HG03064 (cell line): ENCODE results near the gene PHYKPL.

Source experiments
- ATAC-seq: cut with Tn5 transposase; IDR thresholded peaks from one replicate; pipeline ENCODE4 v1.9.1; 2021; ENCODE audit warnings: low read depth; ENCODE audit not compliant: unreplicated experiment

The PHYKPL gene

DNA sequence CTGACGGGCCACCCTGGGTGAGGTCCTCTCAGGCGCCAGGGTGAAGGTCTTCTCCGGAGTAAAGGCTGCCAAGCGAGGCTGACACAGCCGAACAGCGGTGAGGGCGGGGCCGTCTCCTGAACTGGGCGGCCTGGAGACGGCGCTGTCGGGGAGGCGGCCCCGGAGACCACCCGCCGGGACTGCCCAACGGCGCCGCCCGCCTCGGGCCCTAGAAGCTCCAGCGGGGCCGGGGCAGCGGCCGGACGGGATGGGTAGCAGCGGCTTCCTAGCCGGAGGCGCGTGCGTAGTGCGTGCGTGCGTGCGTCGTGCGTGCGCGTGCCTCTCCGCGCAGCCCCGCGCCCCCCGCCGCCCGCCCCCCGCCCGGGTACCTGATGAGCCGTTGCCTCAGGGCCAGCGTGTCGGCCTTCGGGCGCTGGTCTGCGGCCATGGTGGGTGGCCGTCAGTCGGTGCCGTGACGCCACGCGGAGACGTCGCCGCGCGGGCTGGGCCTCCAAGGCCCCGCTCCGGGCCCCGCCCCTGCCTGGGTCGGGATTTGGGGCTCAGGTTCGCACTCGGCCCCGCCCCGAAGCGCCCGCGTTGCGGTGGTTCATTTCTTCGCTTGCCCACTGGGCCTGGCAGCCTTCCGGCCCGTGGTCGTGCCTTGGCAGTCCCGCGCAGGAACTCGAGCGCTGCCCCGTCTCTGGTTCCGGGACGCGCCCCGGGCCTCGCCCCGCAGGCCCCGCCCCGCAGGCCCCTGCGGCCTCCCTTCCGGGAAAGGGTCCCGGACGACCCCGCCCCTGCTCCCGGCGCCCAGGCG is at the start of gene PHYKPL:
Gene PHYKPL (minus strand): TSS at position 679 of the 796 bp plus-strand sequence. CDS start 252 bp downstream, at position 427.
- peak; percentile 56 for ATAC-seq

DNA sequence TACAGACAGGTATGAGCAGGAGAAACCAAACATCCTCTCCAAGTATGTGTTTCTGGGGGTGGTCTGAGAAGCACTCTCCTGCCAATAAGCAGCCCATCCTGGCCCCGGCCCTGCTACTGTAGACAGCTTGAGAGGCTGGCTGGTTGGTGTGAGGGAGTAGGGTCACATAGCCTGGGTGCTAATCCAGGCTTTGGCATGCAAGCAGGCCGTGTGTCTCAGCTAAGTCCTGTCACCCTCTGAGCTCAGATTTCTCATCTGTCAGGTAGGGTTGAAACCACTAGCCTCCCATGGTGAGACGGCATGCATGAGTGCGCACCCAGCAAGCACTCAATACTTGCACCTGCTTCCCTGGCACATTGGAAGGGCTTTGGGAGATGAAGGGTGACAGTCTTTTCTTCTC is 49.8 kb upstream of the PHYKPL start:
- ATAC-seq = no peak

DNA sequence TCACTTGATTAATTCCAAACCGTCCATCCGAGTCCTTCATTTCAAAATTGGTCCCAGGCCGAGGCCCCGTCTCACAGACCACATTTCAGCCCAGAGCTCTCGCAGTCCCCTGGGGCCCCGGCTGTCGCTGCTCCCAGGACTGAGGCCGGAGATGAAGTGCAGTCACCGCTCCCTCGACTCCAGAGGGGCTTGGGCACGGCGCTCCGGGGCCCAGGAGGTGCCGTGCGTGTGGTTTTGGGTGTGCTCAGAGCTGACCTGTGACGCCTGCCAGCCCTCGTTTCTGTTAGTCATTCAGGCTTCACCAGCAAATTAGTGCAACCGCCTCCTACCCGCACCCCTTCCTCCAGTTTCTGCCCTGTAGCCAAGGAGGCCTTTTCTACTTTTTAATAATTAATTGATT is 48.7 kb upstream of the PHYKPL start:
- ATAC-seq = no peak

DNA sequence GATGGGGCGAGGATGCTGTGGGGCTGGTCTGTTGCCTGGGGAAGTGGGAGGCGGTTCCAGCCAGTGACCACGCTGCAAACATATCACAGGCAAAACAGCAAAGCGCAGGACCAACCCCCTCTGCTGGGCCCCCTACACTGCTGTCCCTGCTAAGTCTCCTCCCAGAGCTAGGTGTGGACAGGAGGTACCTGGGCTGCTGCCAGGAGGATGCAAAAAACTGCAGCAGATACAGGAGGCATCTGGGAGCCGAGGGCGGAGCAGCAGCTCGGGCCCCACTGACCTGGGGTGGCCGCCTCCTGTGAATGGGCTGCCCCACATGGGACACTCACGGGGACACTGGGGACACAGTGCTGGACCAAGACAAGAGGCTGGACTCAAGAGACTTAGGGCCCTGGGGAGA is 48.0 kb upstream of the PHYKPL start:
- ATAC-seq = no peak

DNA sequence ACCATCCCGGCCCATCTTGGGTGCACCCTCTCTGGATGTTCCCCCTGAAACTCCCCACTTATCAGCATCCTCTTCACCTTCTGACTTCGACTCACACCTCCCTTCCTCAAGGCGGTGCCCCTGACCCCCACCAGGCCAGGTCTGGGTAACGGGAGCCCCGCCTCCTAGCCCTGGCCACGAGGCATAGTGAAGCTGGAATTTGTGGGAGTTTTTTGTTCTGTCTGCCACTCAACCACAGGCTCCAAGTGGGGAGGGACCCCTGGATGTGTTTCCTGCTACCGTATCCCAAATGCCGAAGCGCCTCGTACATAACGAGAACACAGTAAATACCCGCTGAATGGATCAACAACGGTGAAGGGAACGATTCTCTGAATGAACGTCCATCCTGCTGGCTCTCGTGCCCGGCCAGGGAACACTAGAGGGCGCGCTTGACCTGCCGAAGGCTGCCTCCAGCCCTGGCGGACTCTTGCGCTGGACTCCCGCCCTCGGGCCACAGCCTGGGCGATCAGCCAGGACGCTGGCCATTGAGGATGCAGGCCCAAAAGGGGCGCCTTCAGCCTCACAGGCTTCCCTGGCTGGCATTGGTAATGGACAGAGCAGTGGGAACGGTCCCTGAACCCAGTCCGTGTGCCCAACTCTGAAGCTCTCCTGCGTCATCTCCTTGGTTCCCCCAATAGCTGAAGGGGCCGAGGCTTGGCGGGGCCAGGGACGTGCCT is 47.3 kb upstream of the PHYKPL start:
- ATAC-seq = no peak

DNA sequence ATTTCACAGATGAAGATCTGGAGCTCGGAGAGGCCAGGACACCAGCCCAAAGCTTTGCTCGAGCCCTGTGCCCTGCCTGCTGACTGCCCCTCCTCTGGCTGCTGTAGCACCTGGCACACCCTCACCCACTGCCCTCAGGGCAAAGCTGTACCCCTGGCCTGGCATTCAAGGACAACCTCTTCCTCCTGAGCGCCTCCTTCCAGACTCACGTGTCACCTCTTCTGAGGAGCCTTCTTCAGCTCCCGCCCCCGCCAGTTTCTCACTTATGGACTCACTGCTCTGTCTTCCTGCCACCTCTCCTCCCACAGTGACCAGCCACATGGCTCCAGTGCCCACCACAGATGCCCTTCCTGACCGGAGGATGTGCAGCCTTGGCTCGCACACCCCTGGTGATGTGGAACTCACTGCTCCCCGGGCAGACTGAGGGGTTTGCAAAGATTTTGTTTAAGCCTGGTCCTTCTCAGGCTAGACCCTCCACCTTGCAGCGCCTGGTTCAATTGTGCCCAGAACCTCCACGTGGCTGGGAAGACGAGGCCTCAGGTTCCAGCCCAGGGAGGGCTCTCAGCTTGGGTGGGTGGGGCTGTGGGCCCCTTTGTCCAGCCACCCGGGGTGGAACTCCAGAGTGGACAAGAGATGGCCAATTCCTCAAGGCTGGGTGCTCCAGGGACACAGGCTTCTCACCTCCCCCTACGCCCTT is 46.6 kb upstream of the PHYKPL start:
- ATAC-seq = no peak

DNA sequence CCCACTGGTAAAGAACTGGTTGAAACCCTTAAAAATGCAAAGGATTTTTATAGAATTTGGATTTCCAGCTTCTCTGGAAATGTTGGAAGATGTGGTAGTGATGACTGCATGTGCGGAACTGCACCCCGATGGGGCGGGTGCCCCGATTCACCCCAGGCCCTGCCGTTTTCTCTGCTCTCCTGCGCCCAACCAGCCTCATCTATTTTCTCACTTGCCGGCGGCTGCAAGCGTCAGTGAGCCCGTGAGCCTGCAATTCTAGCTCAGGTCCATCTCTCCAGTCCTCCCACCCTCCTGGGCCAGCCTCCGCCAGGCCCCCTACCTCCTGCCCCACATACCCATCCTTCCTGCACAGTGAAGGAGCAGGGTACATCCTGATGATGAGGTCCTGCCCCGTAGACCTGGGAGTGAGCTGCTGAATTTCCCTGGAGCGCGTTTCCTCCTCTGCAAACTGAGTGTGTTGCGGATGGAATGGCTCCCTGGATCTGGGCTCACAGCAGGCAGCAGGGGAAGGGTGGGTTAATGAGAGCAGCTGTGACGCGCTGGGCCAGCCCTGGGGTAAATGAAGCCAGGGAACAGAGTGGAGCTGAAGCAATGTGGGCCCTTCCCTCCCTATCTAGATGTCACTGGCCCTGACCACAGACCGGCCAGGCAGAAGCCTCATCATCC is 45.9 kb upstream of the PHYKPL start:
- ATAC-seq = no peak

DNA sequence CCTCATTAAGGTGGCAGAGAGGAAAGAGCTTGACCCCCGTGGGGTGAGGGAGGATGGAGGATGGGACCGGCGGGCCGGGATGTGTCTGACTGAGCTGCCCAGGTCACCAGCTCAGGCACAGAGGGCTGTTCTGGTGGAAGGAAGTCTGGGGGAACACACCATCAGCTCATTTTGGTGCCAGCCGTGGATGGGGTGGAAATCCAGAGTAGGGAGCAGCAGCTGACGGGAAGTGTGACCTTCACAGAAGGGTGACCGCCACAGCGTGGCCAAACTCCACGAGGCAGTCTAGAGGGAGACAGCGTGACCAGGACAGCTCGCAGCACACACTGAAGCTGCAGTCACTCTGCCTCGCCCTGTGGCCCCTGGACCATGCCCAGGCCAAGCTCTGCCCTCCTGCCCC is 45.3 kb upstream of the PHYKPL start:
- no peak for ATAC-seq

DNA sequence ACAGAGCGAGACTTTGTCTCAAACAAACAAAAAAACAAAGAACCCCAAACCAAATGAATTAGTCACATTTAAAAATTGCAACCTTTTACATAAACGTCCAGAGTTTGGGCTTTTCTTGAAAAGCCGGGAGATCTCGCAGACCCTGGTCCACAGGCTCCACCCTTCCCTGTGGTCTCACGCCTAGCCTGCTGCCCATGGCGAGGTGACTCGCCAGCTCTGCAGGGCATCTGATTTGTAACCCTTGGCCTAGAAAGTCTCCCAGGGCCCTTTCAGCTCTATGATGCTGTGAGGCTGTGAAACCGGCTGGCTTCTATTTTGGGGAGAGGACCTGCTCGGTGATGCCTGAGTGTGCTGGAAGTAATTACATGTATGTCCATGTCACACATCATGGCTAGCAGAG is 44.7 kb upstream of the PHYKPL start:
- ATAC-seq = no peak

DNA sequence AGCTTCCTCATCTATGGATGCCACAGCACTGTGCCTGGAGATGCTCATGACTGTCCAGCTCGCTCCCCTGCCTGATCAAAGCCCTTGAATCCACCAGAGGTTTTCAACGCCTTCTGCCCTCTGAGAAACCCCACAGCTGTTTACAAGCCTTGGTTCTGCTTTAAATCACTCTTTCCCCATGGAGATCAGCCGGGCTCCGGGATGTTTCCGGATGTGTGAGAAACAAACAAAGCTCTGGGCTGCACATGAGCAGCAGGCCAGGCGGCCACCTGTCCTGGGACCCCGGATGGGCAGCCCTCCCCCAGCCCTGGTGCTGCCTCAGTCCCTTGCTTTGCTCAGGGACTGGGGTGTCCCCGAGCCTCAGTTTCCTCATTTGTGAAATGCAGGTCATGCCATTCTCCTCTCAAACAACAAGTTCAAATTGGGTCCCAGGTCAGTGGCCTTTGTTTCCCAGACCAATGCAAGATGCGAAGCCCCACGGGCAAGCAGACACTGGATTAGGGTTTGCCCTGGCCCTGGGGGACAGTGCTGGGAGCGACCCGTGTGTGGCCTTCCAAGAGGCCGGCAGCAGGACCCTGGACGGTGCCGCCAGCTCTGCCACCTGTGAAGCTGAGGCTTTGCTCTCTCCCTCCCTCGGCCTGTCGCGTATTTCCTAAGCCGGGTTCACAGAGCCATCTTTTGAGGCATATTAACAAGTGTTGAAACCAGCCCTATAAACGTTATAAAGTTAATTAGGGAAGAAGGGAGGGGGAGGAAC is 42.4 kb upstream of the PHYKPL start:
- no peak for ATAC-seq

DNA sequence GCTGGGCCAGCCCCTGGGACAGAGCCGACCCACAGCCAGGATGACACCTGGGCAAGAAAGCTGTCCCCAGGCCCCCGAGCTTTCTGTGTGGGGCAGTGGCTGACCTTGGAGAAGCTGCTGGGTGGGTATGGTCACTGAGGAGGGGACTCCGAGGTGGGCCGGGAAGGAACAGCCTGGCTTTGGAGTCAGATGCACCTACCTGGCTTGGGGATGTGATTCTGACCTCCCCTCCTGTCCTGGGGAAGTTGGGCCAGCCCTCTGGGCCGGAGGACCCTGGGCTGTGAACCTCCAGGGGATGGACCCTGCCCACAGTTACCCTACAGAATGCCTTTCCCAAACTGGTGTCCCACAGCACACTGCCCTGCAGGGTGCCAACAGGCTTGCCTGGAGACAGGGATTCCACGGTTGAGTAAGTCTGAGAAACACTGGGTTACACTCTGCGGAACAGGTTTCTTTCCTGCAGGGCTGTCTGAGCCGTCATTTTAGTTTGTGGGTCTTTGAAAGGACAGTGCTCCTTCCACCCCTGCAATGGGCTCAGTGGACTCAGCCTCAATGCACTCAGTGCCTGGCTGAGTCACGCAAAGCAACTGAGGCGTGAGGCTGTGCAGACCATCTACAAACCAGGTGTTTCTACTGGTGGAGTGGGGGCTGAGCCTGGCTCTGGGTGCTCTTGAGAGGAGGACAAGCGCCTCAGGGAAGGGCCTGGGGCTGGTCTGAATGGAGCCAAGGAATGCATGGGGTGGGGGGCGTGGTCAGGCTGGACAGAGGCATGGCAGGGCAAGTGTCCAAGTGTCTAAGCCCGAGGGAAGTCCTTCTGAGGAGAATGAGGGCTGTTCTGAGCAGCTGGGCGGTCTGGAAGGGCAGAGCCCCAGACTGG is 41.3 kb upstream of the PHYKPL start:
- no peak for ATAC-seq

DNA sequence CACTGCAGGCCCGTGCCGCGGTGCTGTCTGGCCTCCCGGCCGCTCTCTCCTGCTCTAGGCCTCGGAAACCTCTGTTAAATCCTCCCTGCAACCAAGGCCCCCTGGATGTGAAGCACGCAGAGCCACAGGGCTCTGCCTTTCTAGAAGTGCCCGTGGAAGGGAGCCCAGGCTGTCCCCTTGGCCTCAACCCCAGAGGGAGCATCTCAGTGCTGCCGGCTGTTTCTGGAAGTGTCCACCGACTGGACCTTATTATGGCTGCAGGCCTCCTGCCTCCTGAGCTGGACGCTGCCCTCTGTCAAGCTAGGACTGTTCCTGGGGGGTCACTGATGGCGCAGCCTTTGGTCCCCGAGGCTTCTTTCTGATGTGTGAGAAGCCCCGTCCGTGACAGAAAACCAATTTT is 40.4 kb upstream of the PHYKPL start:
- ATAC-seq = no peak

DNA sequence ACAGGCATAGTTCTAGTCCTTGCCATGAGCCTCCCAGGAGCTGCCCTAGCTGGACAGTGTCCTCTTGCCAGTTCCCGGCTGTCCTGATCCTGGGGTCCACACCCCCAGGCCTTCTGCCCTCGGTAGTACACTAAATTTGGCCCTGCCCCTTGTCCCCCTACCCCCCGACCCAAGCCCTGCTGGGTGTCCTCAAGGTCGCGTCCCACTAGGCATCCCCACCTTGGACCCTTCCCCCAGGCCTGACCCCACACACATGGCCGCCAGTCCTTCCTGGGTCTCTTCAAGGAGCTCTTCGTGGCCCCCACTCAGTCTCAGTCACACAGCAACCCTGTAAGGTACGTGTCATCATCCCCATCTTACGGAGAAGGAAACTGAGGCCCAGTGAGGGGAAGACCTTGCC is 40.0 kb upstream of the PHYKPL start:
- ATAC-seq = no peak

DNA sequence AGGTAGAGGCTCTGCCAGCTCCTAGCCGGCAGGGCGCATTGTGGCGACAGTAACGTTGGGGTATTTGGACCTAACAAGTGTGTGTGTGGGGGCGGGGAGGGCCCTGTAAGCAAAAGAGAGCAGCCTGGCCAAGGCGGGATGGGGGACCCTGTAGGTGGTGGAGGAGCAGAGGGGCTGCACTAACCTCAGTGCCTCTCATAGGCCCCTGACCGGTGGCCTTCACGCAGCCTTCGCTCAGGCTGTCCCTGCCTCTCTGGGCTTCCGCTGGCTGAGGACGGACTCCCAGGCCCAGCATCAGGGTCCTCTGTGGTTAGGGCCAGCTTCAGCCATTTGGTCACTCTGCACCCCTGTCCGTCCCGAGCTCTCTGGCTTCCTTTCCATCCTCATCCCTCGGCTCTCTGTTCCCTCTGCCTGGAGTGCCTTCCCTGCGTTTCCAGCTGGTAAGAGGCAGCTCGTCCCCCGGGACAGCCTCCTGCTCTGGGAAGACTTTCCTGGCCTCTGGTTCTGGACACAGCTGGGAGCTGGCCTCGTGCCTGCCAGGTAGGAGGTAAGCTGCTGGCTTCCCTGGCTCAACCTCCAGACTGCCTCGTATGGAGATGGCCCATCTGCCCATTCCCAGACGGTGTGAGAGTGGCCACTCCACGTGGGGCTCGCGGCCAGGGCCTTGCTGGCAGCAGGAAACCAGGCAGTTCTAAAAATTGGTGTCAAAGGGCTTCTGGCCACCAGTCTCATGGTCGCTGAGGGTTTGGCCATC is 39.3 kb upstream of the PHYKPL start:
- ATAC-seq = no peak

DNA sequence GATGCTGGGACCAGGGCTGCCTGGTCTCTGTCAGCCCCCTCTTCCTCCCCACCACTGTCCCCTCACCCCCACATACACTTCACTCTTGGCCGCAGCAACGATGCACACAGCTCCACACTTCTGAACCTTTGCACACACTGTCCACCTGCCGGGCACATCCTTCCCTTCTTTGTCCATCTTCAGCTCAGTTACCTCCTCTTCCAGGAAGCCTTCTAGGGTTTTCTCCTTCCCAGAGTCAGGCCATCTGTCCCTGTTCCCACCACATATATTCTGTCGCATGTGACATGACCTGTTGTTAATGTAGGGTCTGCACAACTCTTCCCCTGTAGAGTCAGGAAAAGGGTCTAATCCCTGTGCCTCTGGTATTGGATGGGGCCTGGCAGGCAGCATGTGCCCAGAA is 38.6 kb upstream of the PHYKPL start:
- ATAC-seq = no peak

DNA sequence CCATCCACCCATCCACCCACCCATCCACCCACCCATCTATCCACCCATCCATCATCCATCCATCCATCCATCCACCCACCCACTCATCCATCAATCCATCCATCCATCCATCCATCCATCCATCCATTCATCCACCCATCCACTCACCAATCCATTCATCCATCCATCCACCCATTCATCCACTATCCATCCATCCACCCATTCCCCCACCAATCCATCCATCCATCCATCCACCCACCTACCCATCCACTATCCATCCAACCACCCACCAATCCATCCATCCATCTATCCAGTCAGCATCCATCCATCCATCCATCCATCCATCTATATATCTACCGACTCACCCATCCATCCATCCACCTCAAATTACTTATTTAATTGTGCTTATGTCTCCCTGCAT is 36.9 kb upstream of the PHYKPL start:
- ATAC-seq = no peak

DNA sequence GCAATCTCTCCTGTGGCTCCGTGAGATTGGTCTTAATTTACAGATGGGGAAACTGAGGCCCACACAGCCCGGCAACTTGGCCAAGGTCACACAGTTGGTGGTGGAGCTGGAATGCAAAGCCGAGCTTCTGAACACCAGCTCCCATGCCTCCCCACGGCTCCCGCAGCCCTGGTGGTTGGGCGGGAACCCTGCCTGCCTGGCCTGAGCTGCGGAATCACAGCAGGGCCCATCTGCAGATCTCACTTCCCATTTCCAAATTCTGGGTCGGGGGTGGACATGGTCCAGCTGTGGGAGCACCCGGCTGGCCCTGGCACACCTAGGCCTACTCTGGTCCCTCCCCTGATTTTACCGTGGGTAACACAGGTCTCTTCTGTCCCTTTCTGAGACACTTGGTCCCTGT is 35.3 kb upstream of the PHYKPL start:
- ATAC-seq = no peak

DNA sequence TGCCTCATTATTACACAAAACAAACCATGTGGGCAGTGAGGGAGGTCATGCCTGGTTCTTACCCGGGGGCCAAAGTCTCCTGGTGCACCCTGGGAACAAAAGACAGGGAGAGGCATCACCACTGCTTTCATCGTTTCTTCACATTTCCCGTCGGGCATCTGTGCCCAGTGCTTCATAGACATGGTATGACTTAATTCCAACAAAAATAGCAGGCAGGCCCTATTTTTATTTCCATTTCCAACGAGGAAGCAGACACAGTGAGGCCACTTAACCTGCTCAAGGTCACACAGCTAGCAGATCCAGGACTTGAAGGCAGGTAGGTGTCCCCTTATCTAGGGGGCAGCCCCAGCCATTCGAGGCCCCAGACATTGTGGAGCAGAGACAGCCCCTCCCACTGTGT is 34.6 kb upstream of the PHYKPL start:
- no peak for ATAC-seq

DNA sequence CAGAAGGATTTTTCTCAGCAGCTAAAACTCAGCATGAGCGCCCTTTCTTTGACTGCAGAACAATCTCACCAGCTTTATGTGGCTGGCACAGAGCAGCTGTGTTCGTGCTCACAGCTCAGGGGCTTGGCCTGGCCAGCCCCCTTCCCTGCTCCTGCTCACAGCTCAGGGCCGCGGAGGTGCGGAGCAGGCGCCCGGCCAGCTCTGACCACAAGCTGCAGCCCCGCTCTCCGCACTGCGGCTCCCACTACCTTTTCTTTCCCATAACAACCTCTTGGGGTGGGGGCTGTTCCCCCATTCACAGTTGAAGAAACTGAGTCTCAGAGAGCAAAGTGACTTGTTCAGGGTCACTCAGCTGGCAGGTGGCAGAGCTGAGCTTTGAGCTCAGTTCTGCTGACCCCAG is 34.0 kb upstream of the PHYKPL start:
- ATAC-seq = no peak
